Activated CD4-positive, CD25-positive, alpha-beta regulatory T cell treated with anti-CD3 and anti-CD28 coated beads, Interleukin-2, amount 50 U/mL, for 16 hours (primary cell): ENCODE data around the gene PYHIN1.
"Not testable (repeated sequence)": the region's sequence is repeated elsewhere in the genome, so short reads cannot be mapped to it uniquely, and the experiment has no call there.

Source experiments
- DNase-seq: peaks from one replicate; pipeline ENCODE4 v3.0.0-alpha.2; 2020; ENCODE audit warnings: low read depth, low spot score

Gene PYHIN1

DNA sequence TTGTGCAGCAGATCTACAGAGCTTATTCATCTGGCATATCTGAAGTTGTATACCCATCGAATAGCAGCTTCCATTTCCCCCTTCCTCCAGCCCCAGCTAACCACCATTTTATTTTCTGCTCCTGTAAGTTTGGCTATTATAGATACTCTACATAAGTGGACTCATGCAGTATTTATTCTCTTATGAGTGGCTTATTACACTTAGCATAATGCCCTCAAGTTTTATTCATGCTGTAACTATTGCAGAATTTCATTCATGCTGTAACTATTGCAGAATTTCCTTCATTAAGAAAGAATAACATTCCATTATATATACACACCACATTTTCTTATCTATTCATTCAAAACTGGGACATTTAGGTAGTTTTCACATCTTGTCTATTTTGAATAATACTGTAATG, 47.9 kb downstream of the PYHIN1 start:
- DNase-seq: no peak

- no peak for DNase-seq
These were observed 51.9 kb downstream of the PYHIN1 start for GRCh38 chr1:158983235-158983634.

DNA sequence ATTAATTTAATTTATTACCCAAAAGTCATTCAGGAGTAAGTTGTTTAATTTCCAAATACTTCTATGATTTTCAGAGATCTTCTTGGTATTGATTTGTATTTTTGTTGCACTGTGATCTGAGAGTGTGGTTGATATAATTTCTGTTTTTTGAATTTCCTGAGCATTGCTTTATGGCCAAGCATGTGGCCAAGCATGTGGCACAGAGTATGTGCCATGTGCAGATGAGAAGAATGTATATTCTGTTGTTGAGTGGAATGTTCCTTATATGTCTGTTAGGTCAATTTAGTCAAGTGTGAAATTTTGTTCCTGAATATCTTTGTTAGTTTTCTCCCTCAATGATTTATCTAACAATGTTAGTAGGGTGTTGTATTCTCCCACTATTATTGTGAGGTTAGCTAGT, 53.0 kb downstream of the PYHIN1 start:
- DNase-seq: no peak

- no peak for DNase-seq
These were observed 58.1 kb downstream of the PYHIN1 start for GRCh38 chr1:158989424-158989823.

DNA sequence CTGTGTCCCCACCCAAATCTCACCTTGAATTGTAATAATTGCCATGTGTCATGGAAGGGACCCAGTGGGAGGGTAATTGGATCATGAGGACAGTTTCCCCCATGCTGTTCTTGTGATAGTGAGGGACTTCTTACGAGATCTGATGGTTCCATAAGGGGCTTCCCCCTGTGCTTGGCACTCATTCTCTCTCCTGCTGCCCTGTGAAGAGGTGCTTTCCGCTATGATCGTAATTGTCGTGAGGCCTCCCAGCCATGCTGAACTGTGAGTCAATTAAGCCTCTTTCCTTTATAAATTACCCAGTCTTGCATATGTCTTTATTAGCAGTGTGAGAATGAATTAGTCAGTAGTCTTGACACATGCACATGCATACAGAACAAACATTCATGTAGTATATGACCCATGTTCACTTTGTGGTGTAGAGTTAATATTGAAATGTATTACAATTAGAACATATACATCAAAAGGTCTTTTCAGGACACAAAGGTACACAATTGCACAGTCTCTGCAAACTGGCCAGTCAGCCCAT, 61.5 kb downstream of the PYHIN1 start:
- no peak for DNase-seq

DNA sequence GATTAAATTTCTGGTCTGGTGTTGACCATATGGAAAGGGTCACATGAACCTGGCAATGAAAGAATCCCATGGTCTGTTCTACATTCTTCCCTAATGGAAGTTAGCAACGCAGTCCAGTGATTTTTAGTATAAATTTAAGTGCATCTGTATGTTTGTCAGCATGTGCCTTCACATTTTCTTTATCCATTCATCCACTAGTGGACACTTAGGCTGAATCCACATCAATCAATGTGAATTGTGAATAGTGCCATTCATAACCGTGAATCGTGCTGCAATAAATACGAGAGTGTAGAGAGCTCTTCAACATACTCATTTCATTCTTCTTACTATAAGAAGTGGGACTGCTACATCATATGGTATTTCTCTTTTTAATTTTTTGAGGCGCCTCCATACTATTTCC, 65.6 kb downstream of the PYHIN1 start:
- DNase-seq: no peak

DNA sequence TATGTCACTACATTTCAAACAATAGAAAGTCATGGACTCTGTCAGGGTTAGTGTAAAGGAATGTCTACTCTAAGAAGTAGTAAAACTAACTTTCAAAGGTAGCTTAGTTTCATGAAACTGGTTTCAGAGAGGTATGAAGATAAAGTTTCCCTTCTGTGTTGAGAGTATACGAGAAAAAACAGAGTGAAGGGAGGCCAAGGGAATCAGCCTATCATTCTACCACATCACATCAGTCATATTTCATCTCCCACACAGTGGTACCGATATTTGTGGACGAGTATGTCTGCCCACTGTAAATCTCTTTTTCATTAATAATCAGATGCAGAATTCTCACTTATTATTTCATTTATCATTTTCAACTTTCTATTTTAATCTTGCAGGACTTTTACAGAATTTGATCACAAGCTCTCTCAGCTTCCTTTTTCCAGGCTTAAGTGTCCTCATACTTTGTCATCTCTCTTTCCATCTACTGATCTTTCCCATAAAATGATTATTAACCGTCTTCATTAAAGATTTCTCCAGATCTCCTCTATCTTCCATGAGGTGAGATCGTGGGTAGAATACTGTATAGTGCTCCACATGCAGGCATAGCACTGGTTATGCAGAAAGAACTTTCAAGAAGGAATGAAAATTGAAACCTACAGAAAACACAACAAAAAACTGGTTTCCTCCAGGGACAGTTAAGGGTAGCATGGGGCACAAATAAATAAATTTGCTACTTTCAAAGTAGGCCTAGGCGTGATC, 66.9 kb downstream of the PYHIN1 start:
- DNase-seq: no peak

DNA sequence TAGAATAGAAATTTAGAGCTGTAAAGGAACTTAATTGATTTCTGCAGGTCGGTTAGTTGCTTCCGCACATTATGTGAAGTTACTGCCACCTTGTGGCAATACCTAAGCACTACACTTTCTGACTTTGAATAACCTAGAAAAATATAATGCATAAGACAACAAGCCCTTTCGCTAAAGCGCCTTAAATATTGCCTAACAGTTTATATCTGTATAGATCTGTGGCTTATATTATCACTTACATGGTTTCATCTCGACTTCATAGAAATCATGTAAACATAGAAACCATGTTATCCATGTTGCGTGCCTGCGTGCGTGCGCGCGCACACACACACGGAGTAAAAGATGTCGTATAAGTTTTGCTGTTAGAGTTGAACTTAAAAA, 67.4 kb downstream of the PYHIN1 start:
- no peak for DNase-seq

DNA sequence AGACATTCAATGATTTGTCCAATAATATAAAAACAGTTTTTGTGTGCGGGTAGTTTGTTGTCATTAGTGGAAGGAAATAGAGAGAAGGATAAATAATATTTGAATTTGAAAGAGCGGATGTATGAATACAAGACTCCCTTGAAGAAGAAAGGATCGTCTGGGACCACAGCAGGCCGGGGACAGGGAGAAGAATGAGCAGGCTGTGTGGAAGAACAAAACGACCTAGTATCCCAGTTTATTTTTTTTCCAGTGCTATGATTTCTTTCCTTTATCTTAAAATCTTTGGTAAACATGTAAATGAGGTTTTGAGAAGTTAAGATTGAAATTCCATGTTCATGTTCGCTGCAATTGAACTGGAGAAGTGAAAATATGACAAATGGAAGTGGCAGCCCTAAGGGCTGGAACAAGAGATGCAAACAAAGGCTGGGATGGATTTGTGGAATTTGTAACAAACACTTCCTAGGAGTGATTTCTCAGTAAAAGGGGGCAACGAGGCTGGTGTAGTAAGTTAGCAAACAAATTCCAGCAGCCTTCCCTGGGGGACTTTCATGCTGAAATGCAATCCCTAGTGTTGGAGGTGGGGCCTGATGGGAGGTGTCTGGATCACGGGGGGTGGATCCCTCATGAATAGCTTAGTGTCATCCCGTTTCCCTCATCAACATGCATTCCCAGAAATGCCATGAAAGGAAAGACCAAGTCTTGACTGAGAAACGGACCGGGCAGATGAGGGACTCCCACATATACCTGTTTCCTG, 68.1 kb downstream of the PYHIN1 start:
- DNase-seq: no peak

GRCh38 chr1:159000070-159000409, 68.7 kb downstream of the PYHIN1 start:
- DNase-seq: no peak

DNA sequence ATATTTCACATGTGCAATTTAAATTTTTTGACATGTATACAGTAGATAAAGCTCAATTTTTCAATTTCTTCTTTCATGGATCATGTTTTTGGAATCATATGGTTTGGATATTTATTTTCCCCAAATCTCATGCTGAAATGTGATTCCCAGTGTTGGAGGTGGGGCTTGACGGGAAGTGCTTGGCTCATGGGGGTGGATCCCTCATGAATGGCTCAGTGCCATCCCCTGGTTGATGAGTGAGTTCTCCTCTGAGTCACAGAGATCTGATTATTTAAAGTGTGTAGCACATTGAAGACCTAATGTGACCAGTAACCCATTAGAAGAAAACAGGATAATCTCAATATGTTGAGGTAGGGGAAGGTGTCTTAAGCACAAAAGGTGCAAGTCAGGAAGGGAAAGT, 69.3 kb downstream of the PYHIN1 start:
- no peak for DNase-seq

DNA sequence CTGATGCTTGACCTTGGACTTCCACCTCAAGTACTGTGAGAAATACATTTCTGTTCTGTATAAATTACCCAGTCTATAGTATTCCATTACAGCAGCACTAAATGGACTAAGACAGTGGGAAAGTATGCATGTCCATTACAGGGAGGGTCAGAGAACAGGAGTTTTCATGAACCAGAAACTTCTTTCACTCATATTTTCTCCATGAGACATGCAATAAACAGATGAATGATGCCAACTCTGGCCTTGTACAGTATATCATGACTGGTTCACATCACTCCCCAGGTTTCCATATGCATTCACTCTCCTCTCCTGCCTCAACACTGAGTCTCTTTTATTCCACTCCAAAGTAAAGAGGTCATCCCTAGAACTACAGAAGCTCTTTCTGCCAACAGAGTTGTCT, 73.8 kb downstream of the PYHIN1 start:
- no peak for DNase-seq

- DNase-seq: no peak
These were observed 74.3 kb downstream of the PYHIN1 start for GRCh38 chr1:159005676-159006075.

GRCh38 chr1:159006210-159006807, 75.0 kb downstream of the PYHIN1 start:
- not testable (repeated sequence) for DNase-seq

- no peak for DNase-seq
These were observed 76.4 kb downstream of the PYHIN1 start for GRCh38 chr1:159007726-159008125.

- peak; percentile 35 for DNase-seq
These were observed 77.4 kb downstream of the PYHIN1 start for GRCh38 chr1:159008744-159009188.

DNA sequence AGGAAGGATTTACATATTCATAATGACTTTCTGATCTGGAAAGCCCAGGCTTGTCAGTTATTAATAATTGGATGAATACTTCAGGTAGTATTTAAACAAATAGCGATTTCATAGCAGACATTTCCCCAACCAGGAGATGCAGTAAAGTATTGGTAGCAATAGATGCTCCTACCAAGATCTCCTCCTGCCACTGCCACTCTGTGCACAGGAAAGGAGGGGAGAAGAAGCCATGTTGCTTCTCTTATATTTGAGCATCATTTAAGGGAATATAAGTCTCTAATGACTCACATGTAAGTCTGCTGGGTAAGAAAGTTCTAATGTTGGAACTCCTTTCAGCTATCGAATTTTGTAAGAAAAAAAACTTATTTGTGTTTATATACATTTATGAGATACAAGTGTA, 77.9 kb downstream of the PYHIN1 start:
- DNase-seq: no peak

DNA sequence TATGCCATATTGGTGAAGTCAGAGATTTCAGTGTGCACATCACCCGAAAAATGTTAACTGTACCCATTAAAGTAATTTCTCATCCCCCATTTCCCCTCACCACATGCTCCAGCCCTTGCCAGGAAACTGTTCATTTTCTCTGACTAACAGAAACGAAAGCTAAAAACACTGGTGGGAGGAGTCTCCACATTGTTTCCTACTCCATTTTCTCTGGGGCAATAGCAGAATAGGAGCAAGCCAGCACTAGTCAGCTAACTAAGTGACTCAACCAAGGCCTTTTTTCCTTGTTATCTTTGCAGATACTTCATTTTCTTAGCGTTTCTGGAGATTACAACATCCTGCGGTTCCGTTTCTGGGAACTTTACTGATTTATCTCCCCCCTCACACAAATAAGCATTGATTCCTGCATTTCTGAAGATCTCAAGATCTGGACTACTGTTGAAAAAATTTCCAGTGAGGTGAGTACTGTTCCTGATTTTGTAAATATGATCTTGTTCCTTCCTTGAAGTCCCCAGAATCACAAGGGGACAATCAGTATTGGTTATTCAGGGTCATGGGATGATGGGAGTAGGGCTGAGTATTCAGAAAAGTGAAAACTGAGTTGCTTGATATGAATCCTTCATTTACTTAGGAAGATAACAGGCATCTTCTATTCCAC, 78.5 kb downstream of the PYHIN1 start, which contains the start of gene IFI16:
TSS of gene IFI16 (plus strand) at position 204 of the 658 bp plus-strand sequence. CDS start 4,774 bp downstream, outside the sequence.
- peak; percentile 46 for DNase-seq

- DNase-seq: no peak
These were observed 79.0 kb downstream of the PYHIN1 start for GRCh38 chr1:159010391-159010790.

- DNase-seq: not testable (repeated sequence)
These were observed 79.6 kb downstream of the PYHIN1 start for GRCh38 chr1:159011001-159011400.

- no peak for DNase-seq
These were observed 80.4 kb downstream of the PYHIN1 start for GRCh38 chr1:159011751-159012150.

- DNase-seq: peak; percentile 32
These were observed 81.1 kb downstream of the PYHIN1 start for GRCh38 chr1:159012495-159012894.
